HEK293 (cell line): ENCODE measurements around the gene CLTC.

Experiments
- BCL11B ChIP-seq: fragments of 450-650 bp; formaldehyde crosslinking; IDR thresholded peaks from 2 replicates; pipeline ENCODE4 v1.5.1; 2016; ENCODE audit warnings: low read depth, missing biosample characterization, missing genetic modification characterization
- KLF1 ChIP-seq: fragments of 450-650 bp; formaldehyde crosslinking; IDR thresholded peaks from 2 replicates; pipeline ENCODE4 v1.5.1; 2016; ENCODE audit warnings: missing biosample characterization, missing genetic modification characterization
- SCRT1 ChIP-seq: fragments of 450-650 bp; formaldehyde crosslinking; IDR thresholded peaks from 2 replicates; pipeline ENCODE4 v1.5.1; 2016; ENCODE audit warnings: missing biosample characterization, missing genetic modification characterization, borderline replicate concordance
- TCF7L2 ChIP-seq: IDR thresholded peaks from 2 replicates; pipeline ENCODE4 v1.6.1; 2011; ENCODE audit warnings: low read depth, mild to moderate bottlenecking, inconsistent platforms, low read length, moderate library complexity, borderline replicate concordance
- YY1 ChIP-seq: fragments of 450-650 bp; formaldehyde crosslinking; IDR thresholded peaks from 2 replicates; pipeline ENCODE4 v1.5.1; 2018; ENCODE audit warnings: missing biosample characterization, missing genetic modification characterization
- ZNF292 ChIP-seq: fragments of 450-650 bp; formaldehyde crosslinking; IDR thresholded peaks from 2 replicates; pipeline ENCODE4 v1.5.1; 2016; ENCODE audit warnings: low read depth, missing biosample characterization, missing genetic modification characterization, borderline replicate concordance
- TF ChIP-seq, protein P1 (sequence below): fragments of 450-650 bp; formaldehyde crosslinking; IDR thresholded peaks from 2 replicates; pipeline ENCODE4 v1.5.1; 2016; ENCODE audit warnings: missing biosample characterization, missing genetic modification characterization
- TF ChIP-seq, protein P2 (sequence below): fragments of 450-650 bp; formaldehyde crosslinking; IDR thresholded peaks from 2 replicates; pipeline ENCODE4 v1.5.0; 2017; ENCODE audit warnings: missing biosample characterization, missing genetic modification characterization, borderline replicate concordance
- TF ChIP-seq, protein P3 (sequence below): fragments of 450-650 bp; formaldehyde crosslinking; IDR thresholded peaks from 2 replicates; pipeline ENCODE4 v1.5.1; 2016; ENCODE audit warnings: missing biosample characterization, missing genetic modification characterization

DNA sequence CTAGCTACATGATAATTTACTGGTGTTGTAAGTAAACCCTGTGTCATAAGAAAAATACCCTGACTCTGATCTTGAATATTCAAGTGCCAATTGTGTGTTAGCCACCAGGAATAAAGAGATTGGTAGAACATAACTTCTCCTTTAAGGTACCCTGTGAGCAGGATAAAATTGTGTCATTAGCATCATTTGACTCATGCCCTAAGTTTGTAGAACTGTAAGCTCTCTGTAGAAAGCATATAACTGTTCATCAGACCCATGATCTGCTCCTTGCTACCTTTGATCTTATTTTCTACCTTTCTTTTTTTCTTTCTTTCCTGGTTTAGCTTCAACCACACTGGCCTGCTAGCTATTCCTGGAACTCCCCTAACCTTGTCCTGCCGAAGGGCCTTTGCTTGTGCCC is 51.7 kb downstream of the CLTC start:
- TF ChIP-seq, protein P1, sequence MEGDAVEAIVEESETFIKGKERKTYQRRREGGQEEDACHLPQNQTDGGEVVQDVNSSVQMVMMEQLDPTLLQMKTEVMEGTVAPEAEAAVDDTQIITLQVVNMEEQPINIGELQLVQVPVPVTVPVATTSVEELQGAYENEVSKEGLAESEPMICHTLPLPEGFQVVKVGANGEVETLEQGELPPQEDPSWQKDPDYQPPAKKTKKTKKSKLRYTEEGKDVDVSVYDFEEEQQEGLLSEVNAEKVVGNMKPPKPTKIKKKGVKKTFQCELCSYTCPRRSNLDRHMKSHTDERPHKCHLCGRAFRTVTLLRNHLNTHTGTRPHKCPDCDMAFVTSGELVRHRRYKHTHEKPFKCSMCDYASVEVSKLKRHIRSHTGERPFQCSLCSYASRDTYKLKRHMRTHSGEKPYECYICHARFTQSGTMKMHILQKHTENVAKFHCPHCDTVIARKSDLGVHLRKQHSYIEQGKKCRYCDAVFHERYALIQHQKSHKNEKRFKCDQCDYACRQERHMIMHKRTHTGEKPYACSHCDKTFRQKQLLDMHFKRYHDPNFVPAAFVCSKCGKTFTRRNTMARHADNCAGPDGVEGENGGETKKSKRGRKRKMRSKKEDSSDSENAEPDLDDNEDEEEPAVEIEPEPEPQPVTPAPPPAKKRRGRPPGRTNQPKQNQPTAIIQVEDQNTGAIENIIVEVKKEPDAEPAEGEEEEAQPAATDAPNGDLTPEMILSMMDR, result no peak
- TF ChIP-seq, protein P2, sequence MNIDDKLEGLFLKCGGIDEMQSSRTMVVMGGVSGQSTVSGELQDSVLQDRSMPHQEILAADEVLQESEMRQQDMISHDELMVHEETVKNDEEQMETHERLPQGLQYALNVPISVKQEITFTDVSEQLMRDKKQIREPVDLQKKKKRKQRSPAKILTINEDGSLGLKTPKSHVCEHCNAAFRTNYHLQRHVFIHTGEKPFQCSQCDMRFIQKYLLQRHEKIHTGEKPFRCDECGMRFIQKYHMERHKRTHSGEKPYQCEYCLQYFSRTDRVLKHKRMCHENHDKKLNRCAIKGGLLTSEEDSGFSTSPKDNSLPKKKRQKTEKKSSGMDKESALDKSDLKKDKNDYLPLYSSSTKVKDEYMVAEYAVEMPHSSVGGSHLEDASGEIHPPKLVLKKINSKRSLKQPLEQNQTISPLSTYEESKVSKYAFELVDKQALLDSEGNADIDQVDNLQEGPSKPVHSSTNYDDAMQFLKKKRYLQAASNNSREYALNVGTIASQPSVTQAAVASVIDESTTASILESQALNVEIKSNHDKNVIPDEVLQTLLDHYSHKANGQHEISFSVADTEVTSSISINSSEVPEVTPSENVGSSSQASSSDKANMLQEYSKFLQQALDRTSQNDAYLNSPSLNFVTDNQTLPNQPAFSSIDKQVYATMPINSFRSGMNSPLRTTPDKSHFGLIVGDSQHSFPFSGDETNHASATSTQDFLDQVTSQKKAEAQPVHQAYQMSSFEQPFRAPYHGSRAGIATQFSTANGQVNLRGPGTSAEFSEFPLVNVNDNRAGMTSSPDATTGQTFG (tag by site-specific recombination), result no peak
- TF ChIP-seq, protein P3, sequence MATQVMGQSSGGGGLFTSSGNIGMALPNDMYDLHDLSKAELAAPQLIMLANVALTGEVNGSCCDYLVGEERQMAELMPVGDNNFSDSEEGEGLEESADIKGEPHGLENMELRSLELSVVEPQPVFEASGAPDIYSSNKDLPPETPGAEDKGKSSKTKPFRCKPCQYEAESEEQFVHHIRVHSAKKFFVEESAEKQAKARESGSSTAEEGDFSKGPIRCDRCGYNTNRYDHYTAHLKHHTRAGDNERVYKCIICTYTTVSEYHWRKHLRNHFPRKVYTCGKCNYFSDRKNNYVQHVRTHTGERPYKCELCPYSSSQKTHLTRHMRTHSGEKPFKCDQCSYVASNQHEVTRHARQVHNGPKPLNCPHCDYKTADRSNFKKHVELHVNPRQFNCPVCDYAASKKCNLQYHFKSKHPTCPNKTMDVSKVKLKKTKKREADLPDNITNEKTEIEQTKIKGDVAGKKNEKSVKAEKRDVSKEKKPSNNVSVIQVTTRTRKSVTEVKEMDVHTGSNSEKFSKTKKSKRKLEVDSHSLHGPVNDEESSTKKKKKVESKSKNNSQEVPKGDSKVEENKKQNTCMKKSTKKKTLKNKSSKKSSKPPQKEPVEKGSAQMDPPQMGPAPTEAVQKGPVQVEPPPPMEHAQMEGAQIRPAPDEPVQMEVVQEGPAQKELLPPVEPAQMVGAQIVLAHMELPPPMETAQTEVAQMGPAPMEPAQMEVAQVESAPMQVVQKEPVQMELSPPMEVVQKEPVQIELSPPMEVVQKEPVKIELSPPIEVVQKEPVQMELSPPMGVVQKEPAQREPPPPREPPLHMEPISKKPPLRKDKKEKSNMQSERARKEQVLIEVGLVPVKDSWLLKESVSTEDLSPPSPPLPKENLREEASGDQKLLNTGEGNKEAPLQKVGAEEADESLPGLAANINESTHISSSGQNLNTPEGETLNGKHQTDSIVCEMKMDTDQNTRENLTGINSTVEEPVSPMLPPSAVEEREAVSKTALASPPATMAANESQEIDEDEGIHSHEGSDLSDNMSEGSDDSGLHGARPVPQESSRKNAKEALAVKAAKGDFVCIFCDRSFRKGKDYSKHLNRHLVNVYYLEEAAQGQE, result no peak
- no peak for TF ChIP-seq KLF1
- no peak for TF ChIP-seq TCF7L2
- TF ChIP-seq BCL11B (tag by site-specific recombination), result no peak
- TF ChIP-seq YY1 (tag by site-specific recombination), result no peak
- no peak for TF ChIP-seq ZNF292 (tag by site-specific recombination)
- TF ChIP-seq SCRT1 (tag by site-specific recombination), result no peak
